Coronary artery (tissue), 2 donors: Measurements from ENCODE around the gene PLSCR4.

ENCODE experiments used
- DNase-seq: peaks from one replicate; pipeline ENCODE4 v3.0.0-alpha.2; 2017; ENCODE audit warnings: low spot score
- H3K27ac ChIP-seq, 2 donors: fragments of 200-600 bp; sonication (generic); one replicate each; pipeline ENCODE4 v1.5.1; 2016 to 2019
- H3K4me3 ChIP-seq: fragments of 200-600 bp; sonication (generic); 2 replicates; pipeline ENCODE4 v1.5.1; 2016; ENCODE audit warnings: mild to moderate bottlenecking, moderate library complexity
- CTCF ChIP-seq: fragments of 200-600 bp; sonication (generic); IDR thresholded peaks from one replicate; pipeline ENCODE4 v1.5.1; 2019; ENCODE audit warnings: antibody characterized with exemption

PLSCR4 gene

GRCh38 chr3:146177519-146177918 is 73.4 kb downstream of the PLSCR4 start:
- no peak for DNase-seq
- Histone ChIP-seq H3K4me3 (no peak overlapping the region), H3K27ac (no peak overlapping the region)
- TF ChIP-seq CTCF = no peak

- no peak for DNase-seq
- TF ChIP-seq CTCF = no peak
- Histone ChIP-seq H3K27ac (no peak overlapping the region), H3K4me3 (no peak overlapping the region)
Observed at GRCh38 chr3:146177072-146177471, 73.8 kb downstream of the PLSCR4 start.

GRCh38 chr3:146172586-146172985 is 78.3 kb downstream of the PLSCR4 start:
- DNase-seq = no peak
- no peak overlapping the region for H3K4me3 ChIP-seq
- TF ChIP-seq CTCF = no peak
- H3K27ac ChIP-seq = no peak overlapping the region

- no peak overlapping the region for H3K4me3 ChIP-seq
- no peak for TF ChIP-seq CTCF
- DNase-seq = no peak
- no peak overlapping the region for H3K27ac ChIP-seq
Observed at GRCh38 chr3:146170591-146170990, 80.3 kb downstream of the PLSCR4 start.

GRCh38 chr3:146169891-146170290 is 81.0 kb downstream of the PLSCR4 start:
- Histone ChIP-seq H3K27ac (no peak overlapping the region), H3K4me3 (no peak overlapping the region)
- TF ChIP-seq CTCF = no peak
- no peak for DNase-seq

- H3K27ac ChIP-seq = peak overlapping the region; percentile 38 to 70
- TF ChIP-seq CTCF = no peak
Observed at GRCh38 chr3:146166826-146167225, 84.1 kb downstream of the PLSCR4 start.

GRCh38 chr3:146166415-146166821 is 84.5 kb downstream of the PLSCR4 start:
- Histone ChIP-seq H3K27ac (peak overlapping the region; percentile 38 to 70), H3K4me3 (no peak overlapping the region)
- TF ChIP-seq CTCF = no peak
- no peak for DNase-seq

More at GRCh38 chr3:146166826-146167225, 84.1 kb downstream of the PLSCR4 start:
- DNase-seq = no peak
- H3K4me3 ChIP-seq = no peak overlapping the region
